Tibial artery (tissue), 4 donors: ENCODE data around the gene ENTPD2.
"Not testable (repeated sequence)": the region's sequence is repeated elsewhere in the genome, so short reads cannot be mapped to it uniquely, and the experiment has no call there.

Source experiments
- DNase-seq, 2 donors: peaks; one replicate each; pipeline ENCODE4 v3.0.0-alpha.2; 2019
- H3K27ac ChIP-seq, 2 donors: fragments of 200-600 bp; sonication (generic) in 1 of 2; 1 replicate in 1 of 2; 2 replicates in 1 of 2; pipeline ENCODE4 v1.5.1; 2018 to 2019; ENCODE audit warnings: mild to moderate bottlenecking in 1 of 2
- H3K27me3 ChIP-seq, 2 donors: fragments of 200-600 bp; sonication (generic) in 1 of 2; one replicate each; pipeline versions ENCODE4 v1.5.1 to v1.6.0; 2016 to 2019
- H3K36me3 ChIP-seq, 3 donors: fragments of 200-600 bp; sonication (generic) in 2 of 3; one replicate each; pipeline ENCODE4 v1.5.1; 2016 to 2019; ENCODE audit warnings: mild to moderate bottlenecking in 2 of 3
- H3K4me1 ChIP-seq, 4 donors: fragments of 200-600 bp; sonication (generic) in 2 of 4; 1 replicate in 3 of 4; 2 replicates in 1 of 4; pipeline ENCODE4 v1.5.1; 2016 to 2019
- H3K4me3 ChIP-seq, 2 donors: fragments of 200-600 bp; sonication (generic) in 1 of 2; 1 replicate in 1 of 2; 2 replicates in 1 of 2; pipeline ENCODE4 v1.5.1; 2018 to 2019; ENCODE audit warnings: mild to moderate bottlenecking in 2 of 2
- H3K9me3 ChIP-seq, 3 donors: fragments of 200-600 bp; sonication (generic) in 1 of 3; one replicate each; pipeline ENCODE4 v1.5.1; 2016 to 2019
- CTCF ChIP-seq, 2 experiments: fragments of 200-600 bp in 1 of 2; fragments of 450-650 bp in 1 of 2; IDR thresholded peaks; one replicate each; pipeline ENCODE4 v1.5.1; 2017 to 2019; ENCODE audit warnings: antibody characterized with exemption in 2 of 2, mild to moderate bottlenecking in 1 of 2, moderate library complexity in 1 of 2
- intact Hi-C: fragments of 100-400 bp; cut with DNase I; formaldehyde crosslinking; loops from one replicate; pipeline ENCODE4 v1.15.0; 2023; ENCODE audit warnings: low total_unique reads

Gene ENTPD2

DNA sequence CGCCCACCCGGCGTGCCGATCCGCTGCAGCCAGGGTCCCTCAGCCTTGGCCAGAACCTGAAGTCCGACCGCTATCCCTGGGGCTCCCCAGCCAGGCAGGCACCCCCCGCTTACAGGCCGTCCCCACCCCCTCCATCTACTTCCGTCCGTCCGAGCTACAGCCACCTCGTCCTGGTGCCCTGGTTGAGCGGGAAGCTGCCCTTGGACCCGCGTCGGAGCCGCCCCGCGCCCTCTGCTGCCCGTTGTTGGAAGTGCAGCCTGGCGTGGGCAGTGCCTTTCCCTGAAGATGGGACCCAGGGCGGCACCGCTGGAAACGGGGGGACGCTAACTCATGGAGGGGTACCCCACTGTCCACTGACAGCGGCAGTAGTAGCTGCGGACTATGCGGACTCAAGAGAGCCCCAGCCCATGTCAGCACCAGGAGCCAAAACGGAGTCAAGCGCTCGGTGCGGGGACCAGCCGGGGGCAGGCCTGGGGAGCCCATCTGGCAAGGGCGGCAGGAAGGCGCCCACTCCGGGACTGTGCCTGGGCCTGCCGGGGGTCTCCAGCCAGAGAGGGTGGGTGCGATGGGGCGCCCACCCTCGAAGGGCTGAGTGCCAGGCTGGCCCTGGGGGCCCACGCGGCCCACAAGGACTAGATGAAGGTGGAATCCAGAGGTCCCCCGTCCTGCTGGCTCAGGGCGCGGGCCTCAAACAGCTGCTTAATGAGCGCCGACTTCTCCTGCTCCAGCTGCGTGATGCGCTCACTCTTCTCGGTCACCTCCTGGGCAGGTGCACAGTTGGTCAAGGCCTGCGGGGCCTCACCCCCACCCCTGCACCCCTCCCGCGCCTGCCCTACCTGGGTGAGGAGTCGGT, 10.4 kb upstream of the ENTPD2 start:
- intact Hi-C loops, result no loop called here
- Histone ChIP-seq H3K27ac (no peak overlapping the region), H3K36me3 (no peaks in the 10 kb centered on the region), H3K4me1 (peaks cover 0 to 8% (median under 1%) of the 10 kb centered on the region in 4 donors), H3K9me3 (no peaks in the 10 kb centered on the region), H3K4me3 (no peak overlapping the region), H3K27me3 (peaks cover 0 to 57% of the 10 kb centered on the region in 2 donors)
- peak in 1 of 2 donors; percentile 48 for DNase-seq
- TF ChIP-seq CTCF (IDR thresholded peaks at IDR 0.05), result peak; percentile 88 to 96

DNA sequence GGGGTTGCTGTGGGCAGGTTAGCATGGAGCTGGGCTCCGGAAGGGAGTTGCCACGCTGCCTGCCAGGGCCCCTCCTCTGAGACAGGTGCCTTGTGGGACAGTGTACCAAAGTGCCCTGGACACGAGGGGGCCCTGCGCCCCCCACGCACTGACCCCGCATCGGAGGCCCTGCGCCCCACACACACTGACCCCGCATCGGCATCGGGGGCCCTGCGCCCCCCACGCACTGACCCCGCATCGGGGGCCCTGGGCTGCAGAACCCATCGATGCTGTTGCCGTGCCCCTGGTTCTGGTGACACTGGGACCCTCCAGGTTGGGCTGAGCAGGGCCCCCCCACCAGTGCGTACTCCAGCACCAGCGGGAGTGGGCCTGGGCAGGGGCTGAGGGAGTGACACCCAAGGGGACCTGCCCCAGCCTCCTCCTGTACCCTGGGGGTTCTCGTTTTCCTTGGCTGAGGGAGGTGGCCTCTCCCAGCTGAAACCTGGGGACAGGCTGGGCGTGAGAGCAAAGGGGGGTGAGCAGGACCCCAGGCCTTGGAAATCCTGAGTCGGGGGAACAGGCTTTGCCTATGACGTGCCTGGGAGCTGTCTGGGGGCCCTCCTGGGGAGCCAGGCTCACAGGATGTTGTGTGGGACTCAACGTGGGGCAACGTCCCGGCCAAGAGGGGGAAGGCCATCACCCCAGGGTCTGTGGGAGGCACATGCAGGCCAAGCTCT, 9.6 kb upstream of the ENTPD2 start:
- Histone ChIP-seq H3K4me1 (peaks cover 0 to 7% (median under 1%) of the 10 kb centered on the region in 4 donors), H3K9me3 (no peaks in the 10 kb centered on the region), H3K4me3 (no peak overlapping the region), H3K27me3 (peaks cover 0 to 49% of the 10 kb centered on the region in 2 donors), H3K36me3 (no peaks in the 10 kb centered on the region), H3K27ac (no peak overlapping the region)
- intact Hi-C loops, result no loop called here
- no peak for DNase-seq
- no peak for TF ChIP-seq CTCF (IDR thresholded peaks at IDR 0.05)

DNA sequence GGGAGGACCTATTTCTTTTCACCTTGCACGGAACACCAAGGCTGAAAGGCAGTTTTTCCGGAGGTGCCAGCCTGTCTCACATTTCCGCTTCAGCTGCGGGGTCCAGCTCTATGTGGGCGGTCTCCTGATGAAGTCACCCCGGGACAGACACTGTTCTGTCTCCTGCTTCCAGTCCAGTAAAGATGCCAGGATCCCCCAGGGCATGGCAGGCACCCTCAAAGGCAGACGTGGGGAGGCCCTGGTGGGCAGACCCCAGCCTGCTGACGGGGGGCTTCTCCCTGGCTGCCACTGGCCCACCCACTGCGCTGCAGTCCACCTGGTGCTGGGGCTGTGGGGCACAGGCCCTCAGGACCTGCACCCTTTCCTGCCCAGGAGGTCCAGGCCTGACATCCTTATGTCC, 8.9 kb upstream of the ENTPD2 start:
- H3K27ac ChIP-seq, intact Hi-C loops, H3K36me3 ChIP-seq, DNase-seq, H3K4me1 ChIP-seq, H3K4me3 ChIP-seq, H3K9me3 ChIP-seq: not testable (repeated sequence)
- H3K27me3 ChIP-seq, result peaks cover 0 to 42% of the 10 kb centered on the region in 2 donors

DNA sequence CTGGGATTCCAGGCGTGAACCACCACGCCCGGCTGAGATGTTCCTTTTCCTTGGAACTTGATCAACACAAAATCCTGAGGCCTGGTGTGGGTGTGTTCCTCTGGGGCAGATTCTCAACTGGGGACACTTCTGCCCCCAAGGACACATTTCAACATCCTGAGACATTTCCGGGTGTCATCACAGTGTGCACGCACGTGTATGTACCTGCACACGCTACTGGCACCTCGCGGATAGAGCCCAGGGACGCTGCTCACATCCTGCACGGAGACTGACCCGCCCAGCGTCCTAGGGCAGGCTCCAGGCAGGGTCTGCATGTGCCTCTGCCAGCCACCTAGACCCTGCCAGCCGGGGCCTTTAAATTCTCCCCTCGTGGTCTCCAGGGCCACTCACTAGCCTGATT, 8.5 kb upstream of the ENTPD2 start:
- no peak for DNase-seq
- Histone ChIP-seq H3K4me1 (peaks cover 0 to 7% (median under 1%) of the 10 kb centered on the region in 4 donors), H3K4me3 (no peak overlapping the region), H3K36me3 (no peaks in the 10 kb centered on the region), H3K27ac (no peak overlapping the region), H3K27me3 (peaks cover 0 to 40% of the 10 kb centered on the region in 2 donors), H3K9me3 (no peaks in the 10 kb centered on the region)
- TF ChIP-seq CTCF (IDR thresholded peaks at IDR 0.05), result no peak
- intact Hi-C loops, result no loop called here

- Histone ChIP-seq H3K27me3 (peaks cover under 1 to 39% of the 10 kb centered on the region in 2 donors), H3K27ac (no peak overlapping the region), H3K9me3 (no peaks in the 10 kb centered on the region), H3K4me3 (no peak overlapping the region), H3K36me3 (no peaks in the 10 kb centered on the region), H3K4me1 (peaks cover 0 to 26% (median 18%) of the 10 kb centered on the region in 4 donors)
- DNase-seq, result no peak
- TF ChIP-seq CTCF (IDR thresholded peaks at IDR 0.05), result no peak
- intact Hi-C loops, result no loop called here
Observed at GRCh38 chr9:137058521-137059234, 4.8 kb upstream of the ENTPD2 start.
